Measurements from ENCODE around the gene SHB.

SHB gene

GRCh38 chr9:37925786-37926736, 143.0 kb downstream of the SHB start:
- DNase-seq, result peak; percentile 2

- DNase-seq, result no peak
Observed at GRCh38 chr9:37925006-37925405, 144.0 kb downstream of the SHB start.

- DNase-seq, result no peak
Observed at GRCh38 chr9:37924538-37924937, 144.5 kb downstream of the SHB start.

- DNase-seq, result no peak
Observed at GRCh38 chr9:37923796-37924427, 145.1 kb downstream of the SHB start.

GRCh38 chr9:37923118-37923795, 145.8 kb downstream of the SHB start:
- DNase-seq, result no peak

GRCh38 chr9:37922363-37923117, 146.5 kb downstream of the SHB start:
- DNase-seq, result no peak

- no peak for DNase-seq
Observed at GRCh38 chr9:37921546-37922300, 147.3 kb downstream of the SHB start.

GRCh38 chr9:37921168-37921510, 147.9 kb downstream of the SHB start:
- no peak for DNase-seq

- DNase-seq, result no peak
Observed at GRCh38 chr9:37920471-37921167, 148.4 kb downstream of the SHB start.

GRCh38 chr9:37919956-37920335, 149.1 kb downstream of the SHB start:
- no peak for DNase-seq

- no peak for DNase-seq
Observed at GRCh38 chr9:37919246-37919955, 149.6 kb downstream of the SHB start.

GRCh38 chr9:37918665-37919170, 150.3 kb downstream of the SHB start:
- DNase-seq, result no peak

GRCh38 chr9:37917801-37918664, 151.0 kb downstream of the SHB start:
- DNase-seq, result no peak

- DNase-seq, result no peak
Observed at GRCh38 chr9:37917313-37917731, 151.7 kb downstream of the SHB start.

- DNase-seq, result no peak
Observed at GRCh38 chr9:37916471-37917312, 152.3 kb downstream of the SHB start.

GRCh38 chr9:37915911-37916470, 153.0 kb downstream of the SHB start:
- DNase-seq, result no peak

GRCh38 chr9:37914701-37915358, 154.2 kb downstream of the SHB start:
- no peak for DNase-seq

GRCh38 chr9:37914154-37914551, 154.9 kb downstream of the SHB start:
- DNase-seq, result no peak

Data from SIG-M5 (cell line).